Measurements from ENCODE around the gene C2CD4C.
"Not testable (repeated sequence)": the region's sequence is repeated elsewhere in the genome, so short reads cannot be mapped to it uniquely, and the experiment has no call there.

GRCh38 chr19:380618-381219 lies 28.2 kb downstream of the C2CD4C start:
- TF ChIP-seq POLR2A, CTCF, POLR2AphosphoS5 (IDR thresholded peaks at IDR 0.05): not testable (repeated sequence)
